Panc1 (cell line): ENCODE results near the gene GALNTL6. TPM values are rescaled to one million over a fixed set of nuclear protein-coding genes. Genes with fewer than 3 reads are reported as not detected.

ENCODE experiments used
- ATAC-seq: fragments of 200-7000 bp; cut with Tn5 transposase; 2 replicates; pipeline ENCODE4 v1.9.1; 2020; ENCODE audit warnings: mild to moderate bottlenecking, moderate library complexity
- BruUV-seq: library from RNA; stranded (reverse); fragments of 400-500 nt; replicated peaks from 2 replicates; lab custom pipeline; 2021; lab: Mats Ljungman, UMichigan
- CTCF ChIA-PET: fragments of 300-600 bp; sonication (Branson Sonifier 250); formaldehyde crosslinking; loops from one replicate; lab custom pipeline; 2022; ENCODE audit warnings: antibody characterized with exemption; lab: Charles Lee
- POLR2A ChIA-PET: fragments of 300-600 bp; sonication (Branson Sonifier 250); formaldehyde crosslinking; loops from one replicate; lab custom pipeline; 2022; ENCODE audit warnings: antibody characterized with exemption; lab: Charles Lee
- DNase-seq: peaks from one replicate; pipeline ENCODE4 v3.0.0-alpha.2; 2010; ENCODE audit warnings: low read depth, low spot score
- H3K27ac ChIP-seq: 2 replicates; pipeline ENCODE4 v1.5.1; 2011; ENCODE audit warnings: mild to moderate bottlenecking, low read length, inconsistent platforms
- H3K27me3 ChIP-seq: fragments of 200-500 bp; sonication (Bioruptor generic); 2 replicates; pipeline ENCODE4 v1.6.0; 2014; ENCODE audit warnings: low read length, inconsistent platforms; ENCODE audit not compliant: control insufficient read depth, insufficient read depth
- H3K36me3 ChIP-seq: fragments of 200-500 bp; sonication (Bioruptor generic); 2 replicates; pipeline ENCODE4 v1.5.1; 2014; ENCODE audit warnings: inconsistent platforms, mild to moderate bottlenecking, low read length, moderate library complexity; ENCODE audit not compliant: control insufficient read depth, insufficient read depth
- H3K4me1 ChIP-seq: 2 replicates; pipeline ENCODE4 v1.5.1; 2011; ENCODE audit warnings: inconsistent platforms, mild to moderate bottlenecking, low read length, moderate library complexity; ENCODE audit not compliant: control insufficient read depth, insufficient read depth
- H3K4me3 ChIP-seq, 2 experiments: 2 replicates each; pipeline ENCODE4 v1.5.1; 2011 to 2012; ENCODE audit warnings: low read depth in 2 of 2, low read length in 2 of 2, mild to moderate bottlenecking in 2 of 2, inconsistent platforms in 1 of 2, moderate library complexity in 1 of 2
- H3K9me3 ChIP-seq: fragments of 200-500 bp; sonication (Bioruptor generic); 2 replicates; pipeline ENCODE4 v1.5.1; 2014; ENCODE audit warnings: low read depth, mild to moderate bottlenecking, inconsistent platforms, low read length, moderate library complexity; ENCODE audit not compliant: control insufficient read depth, insufficient read depth
- POLR2AphosphoS5 ChIP-seq: IDR thresholded peaks from 2 replicates; pipeline ENCODE4 v1.6.1; 2012; ENCODE audit warnings: mild to moderate bottlenecking, low read depth, low read length, moderate library complexity
- SIN3A ChIP-seq: IDR thresholded peaks from 2 replicates; pipeline ENCODE4 v1.6.1; 2012; ENCODE audit warnings: low read depth, mild to moderate bottlenecking, low read length, moderate library complexity, borderline replicate concordance; ENCODE audit not compliant: insufficient read depth
- TCF7L2 ChIP-seq: IDR thresholded peaks from 2 replicates; pipeline ENCODE4 v1.6.1; 2011; ENCODE audit warnings: mild to moderate bottlenecking, low read depth, low read length, inconsistent platforms
- in situ Hi-C: cut with HindIII; loops from 2 replicates; pipeline ENCODE4 v1.10.0; 2016; ENCODE audit warnings: low sequenced_read_pairs, low pct_unique_long_range_greater_than_20kb
- intact Hi-C: fragments of 100-400 bp; cut with micrococcal nuclease; formaldehyde crosslinking; loops from one replicate; pipeline ENCODE4 v1.10.0; 2022; ENCODE audit not compliant: unreplicated experiment
- total RNA-seq: library from RNA; stranded (reverse); gene quantifications from one replicate; pipeline ENCODE4 v1.2.1, GENCODE V29; 2021; ENCODE audit not compliant: unreplicated experiment
- TF ChIP-seq, protein P1 (sequence below), 2 experiments: IDR thresholded peaks; 2 replicates each; pipeline ENCODE4 v1.6.1; 2011 to 2012; ENCODE audit warnings: low read depth in 2 of 2, control low read depth in 1 of 2, low read length in 1 of 2, mild to moderate bottlenecking in 1 of 2, moderate library complexity in 1 of 2; ENCODE audit not compliant: insufficient read depth in 1 of 2
- TF ChIP-seq, protein P2 (sequence below): fragments of 450-650 bp; IDR thresholded peaks from 2 replicates; pipeline ENCODE4 v1.5.1; 2017; ENCODE audit warnings: mild to moderate bottlenecking

The GALNTL6 gene
- total RNA-seq, 1 experiment from 2014 or later: not detected

DNA sequence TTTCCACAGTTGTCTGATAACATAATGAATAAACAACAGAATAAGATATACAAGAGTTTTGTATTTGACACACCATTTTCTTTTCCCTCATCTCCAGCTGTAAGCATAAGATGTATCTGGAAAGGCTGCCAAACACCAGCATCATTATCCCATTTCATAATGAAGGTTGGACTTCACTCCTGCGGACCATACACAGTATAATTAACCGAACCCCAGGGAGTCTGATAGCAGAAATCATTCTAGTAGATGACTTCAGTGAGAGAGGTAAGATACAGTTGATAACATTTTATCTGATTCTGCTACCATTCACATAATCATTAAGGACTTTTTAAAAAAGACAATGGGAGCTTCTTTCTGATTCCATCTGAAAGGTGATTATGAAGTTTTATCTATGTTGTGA is 535.2 kb downstream of the GALNTL6 start:
- no peaks in the 10 kb centered on the region for H3K9me3 ChIP-seq
- no peak overlapping the region for H3K27ac ChIP-seq
- ATAC-seq (no peak), DNase-seq (no peak)
- no peaks in the 10 kb centered on the region for H3K36me3 ChIP-seq
- no peaks in the 10 kb centered on the region for H3K4me1 ChIP-seq
- ChIA-PET POLR2A (no interaction called here), CTCF (no interaction called here)
- BruUV-seq: no TSS peak
- no peak overlapping the region for H3K4me3 ChIP-seq
- intact Hi-C loops: no loop called here
- in situ Hi-C loops: no loop called here
- TF ChIP-seq POLR2AphosphoS5 (no peak), TCF7L2 (no peak), SIN3A (no peak)
- TF ChIP-seq, protein P1, sequence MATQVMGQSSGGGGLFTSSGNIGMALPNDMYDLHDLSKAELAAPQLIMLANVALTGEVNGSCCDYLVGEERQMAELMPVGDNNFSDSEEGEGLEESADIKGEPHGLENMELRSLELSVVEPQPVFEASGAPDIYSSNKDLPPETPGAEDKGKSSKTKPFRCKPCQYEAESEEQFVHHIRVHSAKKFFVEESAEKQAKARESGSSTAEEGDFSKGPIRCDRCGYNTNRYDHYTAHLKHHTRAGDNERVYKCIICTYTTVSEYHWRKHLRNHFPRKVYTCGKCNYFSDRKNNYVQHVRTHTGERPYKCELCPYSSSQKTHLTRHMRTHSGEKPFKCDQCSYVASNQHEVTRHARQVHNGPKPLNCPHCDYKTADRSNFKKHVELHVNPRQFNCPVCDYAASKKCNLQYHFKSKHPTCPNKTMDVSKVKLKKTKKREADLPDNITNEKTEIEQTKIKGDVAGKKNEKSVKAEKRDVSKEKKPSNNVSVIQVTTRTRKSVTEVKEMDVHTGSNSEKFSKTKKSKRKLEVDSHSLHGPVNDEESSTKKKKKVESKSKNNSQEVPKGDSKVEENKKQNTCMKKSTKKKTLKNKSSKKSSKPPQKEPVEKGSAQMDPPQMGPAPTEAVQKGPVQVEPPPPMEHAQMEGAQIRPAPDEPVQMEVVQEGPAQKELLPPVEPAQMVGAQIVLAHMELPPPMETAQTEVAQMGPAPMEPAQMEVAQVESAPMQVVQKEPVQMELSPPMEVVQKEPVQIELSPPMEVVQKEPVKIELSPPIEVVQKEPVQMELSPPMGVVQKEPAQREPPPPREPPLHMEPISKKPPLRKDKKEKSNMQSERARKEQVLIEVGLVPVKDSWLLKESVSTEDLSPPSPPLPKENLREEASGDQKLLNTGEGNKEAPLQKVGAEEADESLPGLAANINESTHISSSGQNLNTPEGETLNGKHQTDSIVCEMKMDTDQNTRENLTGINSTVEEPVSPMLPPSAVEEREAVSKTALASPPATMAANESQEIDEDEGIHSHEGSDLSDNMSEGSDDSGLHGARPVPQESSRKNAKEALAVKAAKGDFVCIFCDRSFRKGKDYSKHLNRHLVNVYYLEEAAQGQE (IDR thresholded peaks at IDR 0.05; ENCODE audit: insufficient read depth in 1 of 2, low read depth in 2 of 2, low read length in 1 of 2): no peak
- TF ChIP-seq, protein P2, sequence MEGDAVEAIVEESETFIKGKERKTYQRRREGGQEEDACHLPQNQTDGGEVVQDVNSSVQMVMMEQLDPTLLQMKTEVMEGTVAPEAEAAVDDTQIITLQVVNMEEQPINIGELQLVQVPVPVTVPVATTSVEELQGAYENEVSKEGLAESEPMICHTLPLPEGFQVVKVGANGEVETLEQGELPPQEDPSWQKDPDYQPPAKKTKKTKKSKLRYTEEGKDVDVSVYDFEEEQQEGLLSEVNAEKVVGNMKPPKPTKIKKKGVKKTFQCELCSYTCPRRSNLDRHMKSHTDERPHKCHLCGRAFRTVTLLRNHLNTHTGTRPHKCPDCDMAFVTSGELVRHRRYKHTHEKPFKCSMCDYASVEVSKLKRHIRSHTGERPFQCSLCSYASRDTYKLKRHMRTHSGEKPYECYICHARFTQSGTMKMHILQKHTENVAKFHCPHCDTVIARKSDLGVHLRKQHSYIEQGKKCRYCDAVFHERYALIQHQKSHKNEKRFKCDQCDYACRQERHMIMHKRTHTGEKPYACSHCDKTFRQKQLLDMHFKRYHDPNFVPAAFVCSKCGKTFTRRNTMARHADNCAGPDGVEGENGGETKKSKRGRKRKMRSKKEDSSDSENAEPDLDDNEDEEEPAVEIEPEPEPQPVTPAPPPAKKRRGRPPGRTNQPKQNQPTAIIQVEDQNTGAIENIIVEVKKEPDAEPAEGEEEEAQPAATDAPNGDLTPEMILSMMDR: no peak
- no peaks in the 10 kb centered on the region for H3K27me3 ChIP-seq

DNA sequence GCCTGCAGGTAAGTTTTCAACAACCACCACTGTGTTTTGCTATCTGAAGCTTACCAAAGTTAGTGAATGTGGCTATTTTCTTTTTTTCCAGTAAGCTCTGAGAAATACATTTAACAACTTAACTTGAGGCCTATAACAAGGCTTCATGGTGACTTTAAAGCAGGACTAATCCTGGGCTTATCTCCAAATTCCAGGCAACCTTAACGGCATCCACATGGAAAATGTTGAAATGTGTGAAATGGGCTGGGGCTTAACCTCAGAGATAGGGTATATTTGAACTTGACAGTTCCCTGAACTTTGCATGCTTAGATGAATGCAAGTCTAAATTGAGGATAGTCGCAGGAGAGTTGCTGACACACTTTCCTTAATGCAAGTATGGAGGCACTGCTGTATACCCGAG is 539.2 kb downstream of the GALNTL6 start:
- CTCF ChIA-PET: no interaction called here
- Histone ChIP-seq H3K4me3 (no peak overlapping the region), H3K4me1 (no peaks in the 10 kb centered on the region), H3K36me3 (no peaks in the 10 kb centered on the region), H3K27ac (no peak overlapping the region), H3K9me3 (no peaks in the 10 kb centered on the region), H3K27me3 (no peaks in the 10 kb centered on the region)
- in situ Hi-C loops (no loop called here), intact Hi-C loops (no loop called here)
- POLR2A ChIA-PET: no interaction called here
- BruUV-seq: no TSS peak
- TF ChIP-seq, protein P2: no peak
- TF ChIP-seq SIN3A: no peak
- TF ChIP-seq, protein P1 (IDR thresholded peaks at IDR 0.05; ENCODE audit: insufficient read depth in 1 of 2, low read depth in 2 of 2, low read length in 1 of 2): no peak
- TF ChIP-seq POLR2AphosphoS5: no peak
- TF ChIP-seq TCF7L2: no peak
- no peak for ATAC-seq
- no peak for DNase-seq
